T-helper 1 cell (primary cell): Measurements from ENCODE around the gene C1QTNF3.

Source experiments
- DNase-seq, 5 donors: peaks; one replicate each; pipeline ENCODE4 v3.0.0-alpha.2; 2012 to 2020

Gene C1QTNF3

DNA sequence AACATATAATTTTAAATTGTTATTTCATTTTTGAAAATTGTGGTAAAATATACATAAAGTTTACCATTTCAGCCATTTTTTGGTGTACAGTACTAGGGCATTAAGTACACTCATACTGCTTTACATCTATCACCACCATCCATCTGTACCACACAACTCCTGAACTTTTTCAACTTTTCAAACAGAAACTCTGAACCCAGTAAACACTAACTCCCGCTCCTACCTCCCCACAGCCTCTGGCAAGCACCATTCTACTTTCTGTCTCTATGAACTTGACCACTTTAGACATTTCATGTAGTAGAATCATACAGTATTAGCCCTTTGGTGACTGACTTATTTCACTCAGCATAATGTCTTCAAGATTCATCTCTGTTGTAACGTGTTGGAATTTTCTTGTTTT, 50.1 kb downstream of the C1QTNF3 start:
- DNase-seq, result no peak

DNA sequence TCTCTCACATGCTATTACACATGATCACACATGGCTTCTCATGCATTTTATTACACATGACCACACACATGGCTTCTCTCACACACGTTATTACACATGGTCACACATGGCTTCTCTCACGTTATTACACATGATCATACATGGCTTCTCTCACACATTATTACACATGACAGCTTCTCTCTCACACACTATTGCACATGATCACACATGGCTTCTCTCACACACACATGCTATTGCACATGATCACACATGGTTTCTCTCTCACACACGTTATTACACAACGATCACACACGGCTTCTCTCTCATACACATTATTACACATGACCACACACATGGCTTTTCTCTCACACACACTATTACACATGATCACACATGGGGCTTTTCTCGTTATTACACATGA, 57.6 kb downstream of the C1QTNF3 start:
- no peak for DNase-seq

DNA sequence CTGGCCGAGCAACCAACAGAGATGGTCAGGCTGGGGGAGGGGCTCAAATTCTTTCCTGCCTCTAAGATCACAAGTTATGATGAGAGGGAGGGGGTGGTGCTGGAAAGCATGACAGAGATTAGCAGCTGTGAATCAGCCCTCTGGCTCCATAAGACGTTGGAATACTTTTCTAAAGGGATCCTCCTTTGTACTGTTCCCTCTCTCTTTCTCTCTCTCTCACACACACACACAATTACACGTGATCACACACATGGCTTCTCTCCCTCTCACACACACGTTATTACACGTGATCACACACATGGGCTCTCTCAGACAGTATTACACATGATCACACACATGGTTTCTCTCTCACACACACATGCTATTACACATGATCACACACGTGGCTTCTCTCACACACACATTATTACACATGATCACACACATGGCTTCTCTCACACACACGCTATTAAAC, 58.3 kb downstream of the C1QTNF3 start, which contains the start of gene SLC45A2:
Gene SLC45A2, minus strand, starts transcription at position 23 of the 454 bp plus-strand sequence. CDS start 110 bp downstream, outside the sequence.
- no peak for DNase-seq

DNA sequence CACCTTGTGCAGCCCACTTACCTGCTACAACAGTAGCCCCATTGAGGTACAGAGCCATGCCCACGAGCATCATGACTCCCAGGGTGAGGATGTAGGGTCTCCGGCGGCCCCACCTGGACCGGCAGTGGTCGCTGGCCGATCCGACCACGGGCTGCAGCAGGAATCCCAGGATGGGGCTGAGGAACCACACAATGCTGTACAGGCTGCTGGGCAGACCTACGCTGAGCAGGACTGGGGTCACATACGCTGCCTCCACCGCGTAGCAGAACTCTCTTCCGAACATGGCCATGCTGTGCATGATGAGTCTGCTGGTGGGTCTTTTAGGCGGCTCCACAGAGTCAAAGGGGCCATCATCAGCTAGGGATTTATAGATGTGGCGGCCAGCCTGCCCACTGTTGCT, 58.8 kb downstream of the C1QTNF3 start:
- no peak for DNase-seq

DNA sequence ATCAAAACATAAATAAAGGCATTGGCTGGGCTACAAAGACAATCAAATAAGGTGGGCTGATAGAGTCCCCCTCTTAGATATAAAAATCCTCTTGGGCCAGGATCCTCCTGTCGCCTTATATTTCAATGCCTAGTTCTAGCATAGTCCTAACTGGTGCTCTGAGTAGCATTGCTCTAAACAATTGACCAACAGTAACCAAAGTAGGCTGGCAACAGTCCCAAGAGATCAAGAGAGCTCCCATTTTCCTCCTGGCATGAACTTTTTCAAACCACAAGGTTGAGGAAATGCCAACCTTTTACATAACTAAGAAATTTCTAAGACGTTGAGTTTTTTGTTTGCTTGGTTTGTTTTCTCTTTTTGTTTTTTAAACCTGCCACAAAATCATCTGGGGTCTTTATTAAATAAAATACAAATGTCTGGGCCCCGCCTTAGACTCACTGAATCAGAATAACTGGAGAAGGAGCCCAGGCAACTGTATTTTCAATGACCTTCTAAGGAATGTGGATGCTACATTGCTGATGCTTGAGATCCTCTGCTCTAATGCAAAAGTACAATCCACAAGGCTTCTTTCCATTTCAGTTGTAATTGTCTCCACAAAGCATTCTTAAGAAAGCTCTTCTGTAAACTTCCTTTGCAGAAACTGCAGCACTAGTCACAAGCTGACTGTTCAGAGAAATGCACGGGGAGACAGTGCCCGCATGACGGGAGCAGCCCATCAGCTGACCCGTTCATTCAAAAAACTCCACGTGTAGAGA, 61.4 kb downstream of the C1QTNF3 start:
- no peak for DNase-seq

DNA sequence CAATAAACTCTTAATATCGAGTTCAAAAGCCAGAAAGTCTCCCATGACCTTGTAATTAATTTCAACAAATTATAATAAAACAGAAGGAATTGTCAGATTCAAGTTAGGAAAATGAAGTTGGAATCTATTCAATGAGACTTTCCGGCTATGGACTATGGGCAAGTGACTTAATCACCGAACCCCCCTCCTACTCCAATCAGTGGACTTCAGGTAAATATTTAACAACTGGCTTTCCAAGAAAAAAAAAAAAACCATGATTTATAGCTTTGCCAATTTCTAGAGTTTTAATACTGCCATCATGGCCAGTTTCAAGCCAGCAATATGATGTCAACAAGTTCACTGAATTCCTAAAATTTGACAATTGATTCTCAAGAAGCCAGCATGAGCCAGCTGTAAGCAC, 63.0 kb downstream of the C1QTNF3 start:
- DNase-seq, result no peak

DNA sequence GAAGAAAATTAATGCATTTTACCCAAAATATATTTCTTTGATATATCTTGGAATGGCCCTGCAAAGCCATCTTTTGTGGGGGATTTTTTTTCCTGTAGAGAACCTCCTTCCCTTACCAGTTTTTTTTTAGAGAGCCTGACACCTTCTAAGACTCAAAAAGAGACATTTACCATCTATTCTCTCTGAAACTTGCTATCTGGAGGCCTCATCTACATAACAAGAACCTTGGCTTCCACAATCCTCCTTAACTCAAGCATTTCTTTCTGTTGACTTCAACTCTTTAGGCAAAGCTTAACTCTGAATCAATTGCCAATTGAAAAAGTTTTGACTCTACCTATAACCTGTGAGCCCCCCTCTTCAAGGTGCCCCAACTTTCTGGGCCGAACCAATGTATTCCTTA, 64.7 kb downstream of the C1QTNF3 start:
- DNase-seq, result no peak

DNA sequence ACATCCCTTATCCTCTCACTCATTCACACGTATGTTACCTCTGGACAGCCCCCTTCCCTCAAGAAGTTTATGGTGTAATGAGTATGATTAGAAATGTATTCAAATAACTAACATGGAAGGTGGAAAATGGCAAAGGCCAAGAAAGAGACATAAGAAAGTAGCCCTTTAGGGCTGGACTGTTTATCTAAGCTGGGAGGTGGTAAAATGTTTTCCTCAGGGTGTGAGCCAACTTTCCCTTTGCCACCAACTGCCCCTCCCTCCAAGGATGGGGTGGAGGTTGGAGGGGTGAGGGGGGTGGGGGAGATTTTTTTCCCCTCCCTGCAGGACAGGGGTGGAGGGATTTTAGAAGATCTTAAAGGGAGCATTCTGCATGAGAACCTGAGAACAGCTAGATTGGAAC, 66.7 kb downstream of the C1QTNF3 start:
- no peak for DNase-seq

DNA sequence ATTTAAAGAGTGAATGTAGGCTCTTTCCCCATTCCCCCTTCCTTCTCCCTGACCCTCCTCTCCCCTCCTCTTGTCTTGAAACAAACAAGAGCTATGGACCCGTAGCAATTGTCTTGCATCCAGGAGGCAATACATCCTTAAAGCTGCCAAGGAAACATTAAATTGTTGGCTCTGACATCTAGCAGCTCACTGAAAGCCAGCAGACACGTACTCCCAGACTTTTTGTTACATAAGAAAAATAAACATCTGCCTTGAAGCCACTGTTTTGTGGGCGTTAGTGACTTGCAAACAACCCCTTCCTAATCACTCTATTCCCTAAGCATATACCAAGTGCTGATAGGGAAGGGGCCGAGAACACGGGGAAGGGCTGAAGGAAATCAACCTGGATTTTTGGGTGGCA, 67.2 kb downstream of the C1QTNF3 start:
- DNase-seq, result no peak

DNA sequence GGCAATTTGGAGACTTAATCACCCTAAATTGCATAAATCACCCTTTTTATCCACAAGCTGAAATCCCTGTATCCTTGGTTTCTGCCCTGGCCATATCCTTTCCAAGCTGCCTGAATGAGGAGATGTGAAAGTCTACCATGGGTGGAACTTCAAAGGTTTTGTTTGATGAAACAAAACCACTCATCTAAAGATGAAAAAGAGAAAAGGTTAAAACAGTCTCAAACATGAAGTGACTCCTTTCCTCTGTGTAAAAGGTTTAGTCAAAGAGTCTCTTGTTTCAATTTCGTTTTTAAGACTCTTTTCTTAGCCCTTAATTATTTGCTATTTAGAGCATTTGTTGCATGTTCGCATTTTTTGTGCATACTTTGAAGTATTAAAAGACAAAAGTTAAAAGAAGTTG, 69.7 kb downstream of the C1QTNF3 start:
- peak in 1 of 5 donors; percentile 10 for DNase-seq

DNA sequence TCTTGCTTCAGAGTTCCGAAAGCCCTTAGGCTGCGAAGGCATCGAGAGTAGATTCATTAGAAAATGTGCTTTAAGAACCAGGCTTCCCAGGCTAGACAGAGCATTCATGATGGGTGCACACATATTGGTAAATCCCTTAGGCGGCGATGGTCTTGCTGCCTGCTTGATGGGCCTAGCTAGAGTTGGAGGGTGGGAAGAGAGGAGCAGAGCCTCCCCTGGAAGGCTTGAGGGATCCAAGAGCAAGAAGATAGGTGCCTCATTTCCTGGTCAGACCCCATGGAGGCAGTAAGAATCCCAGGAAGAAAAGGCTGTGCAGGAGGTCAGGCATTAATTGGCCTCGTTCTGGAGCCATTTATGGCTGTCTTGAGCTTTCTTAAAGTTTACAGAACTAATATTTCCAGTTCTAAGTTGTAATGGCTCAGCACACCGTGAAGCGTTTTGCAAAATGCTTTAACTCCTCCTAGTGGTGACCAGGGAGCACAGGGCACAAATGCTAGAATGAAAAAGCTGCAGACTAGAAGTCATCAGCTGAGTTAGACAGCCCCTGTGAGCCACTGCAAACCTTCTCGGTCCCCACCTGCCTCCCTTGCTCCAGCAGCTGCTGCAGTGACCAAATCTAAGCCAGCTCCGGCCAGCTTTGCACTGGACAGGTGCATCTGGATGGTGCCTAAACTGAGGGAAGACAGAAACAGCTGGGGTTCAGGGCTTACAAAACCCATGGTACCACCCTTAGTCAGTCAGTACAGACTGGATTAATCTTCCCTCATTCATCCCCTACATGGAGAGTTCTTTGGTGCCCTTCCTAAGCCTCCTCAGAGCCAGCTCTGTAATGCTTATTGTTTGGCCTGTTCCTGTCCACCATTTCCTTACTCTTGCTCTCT, 73.2 kb downstream of the C1QTNF3 start:
- peak in 1 of 5 donors; percentile 11 for DNase-seq

DNA sequence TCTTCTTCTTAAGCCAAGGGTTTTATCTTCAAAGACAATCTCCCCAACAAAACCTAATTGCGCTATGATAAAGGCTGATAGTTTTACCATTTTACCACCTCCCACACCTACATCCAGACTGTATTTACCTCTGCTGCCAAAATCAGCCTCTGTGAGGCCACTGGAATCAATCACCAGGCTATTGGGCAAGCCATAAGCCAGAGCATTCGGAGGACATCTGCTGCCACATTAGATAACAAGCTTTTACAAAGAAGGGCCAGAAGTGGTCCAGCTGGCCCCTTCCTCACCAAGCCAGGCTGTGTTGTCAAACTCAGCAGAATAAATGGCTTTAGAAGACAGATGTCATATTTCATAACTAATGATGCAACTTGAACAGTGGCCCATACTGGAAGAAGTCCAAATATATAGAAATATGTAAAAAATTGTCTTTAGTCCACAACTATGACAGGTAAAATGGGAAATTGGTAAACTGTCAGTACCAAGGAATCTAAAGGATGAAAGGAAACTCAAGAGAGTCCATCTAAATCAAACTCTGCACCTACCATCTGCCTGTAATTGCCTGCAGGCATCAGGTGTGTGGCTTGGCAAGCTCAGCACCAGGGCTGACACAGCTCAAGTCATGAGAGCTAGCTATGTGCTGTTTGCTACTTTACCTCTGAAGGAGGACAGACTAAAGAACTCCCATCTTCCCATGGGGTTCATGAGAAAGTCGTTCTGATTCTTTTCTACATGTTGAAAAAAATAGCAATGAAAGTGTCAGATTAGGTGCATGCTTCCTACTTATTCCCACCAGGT, 74.6 kb downstream of the C1QTNF3 start:
- DNase-seq, result no peak
